GM06990 (cell line): ENCODE data around the gene TRIM67.

ENCODE experiments used
- DNase-seq: peaks from one replicate; pipeline ENCODE4 v3.0.0-alpha.2; 2011; ENCODE audit not compliant: insufficient read length; ENCODE audit errors: extremely low read depth
- H3K27me3 ChIP-seq: replicated peaks from 2 replicates; pipeline ENCODE4 v1.6.0; 2011; ENCODE audit warnings: low read length; ENCODE audit not compliant: control insufficient read depth, insufficient read depth
- H3K36me3 ChIP-seq: 2 replicates; pipeline ENCODE4 v1.5.1; 2011; ENCODE audit warnings: low read length; ENCODE audit not compliant: control insufficient read depth, insufficient read depth
- H3K4me3 ChIP-seq: replicated peaks from 2 replicates; pipeline ENCODE4 v1.5.1; 2011; ENCODE audit warnings: low read depth, mild to moderate bottlenecking, control low read depth, low read length
- CTCF ChIP-seq: IDR thresholded peaks from 2 replicates; pipeline ENCODE4 v1.5.1; 2011; ENCODE audit warnings: low read length, control low read depth, mild to moderate bottlenecking, inconsistent platforms; ENCODE audit not compliant: insufficient read depth, poor library complexity, severe bottlenecking

TRIM67 gene

GRCh38 chr1:231240883-231241735 is 79.3 kb downstream of the TRIM67 start, which contains the start of gene GNPAT:
GNPAT (plus strand) TSS chr1:231241212; CDS start chr1:231241379, 167 bp downstream.
- DNase-seq, result peak; percentile 93
- peaks cover 5% of the 10 kb centered on the region; the same call in 1 of the 2 replicates for H3K36me3 ChIP-seq
- TF ChIP-seq CTCF, result no peak
- peak within 1 kb of the TSS; percentile 83 for H3K4me3 ChIP-seq
- no peaks in the 10 kb centered on the region for H3K27me3 ChIP-seq

- peak overlapping the region; percentile 83 for H3K4me3 ChIP-seq
- TF ChIP-seq CTCF, result peak; percentile 24
- H3K36me3 ChIP-seq, result peaks cover 7% of the 10 kb centered on the region; the same call in 1 of the 2 replicates
- no peak for DNase-seq
- no peaks in the 10 kb centered on the region for H3K27me3 ChIP-seq
Measured at GRCh38 chr1:231241750-231242149, 79.9 kb downstream of the TRIM67 start.

- DNase-seq, result no peak
- TF ChIP-seq CTCF, result no peak
- peaks cover 7% of the 10 kb centered on the region; the same call in 1 of the 2 replicates for H3K36me3 ChIP-seq
- H3K4me3 ChIP-seq, result peak overlapping the region; percentile 83
- no peaks in the 10 kb centered on the region for H3K27me3 ChIP-seq
Measured at GRCh38 chr1:231242516-231243198, 80.8 kb downstream of the TRIM67 start.

- TF ChIP-seq CTCF, result no peak
- Histone ChIP-seq H3K4me3 (no peak overlapping the region), H3K36me3 (peaks cover 9% of the 10 kb centered on the region), H3K27me3 (no peaks in the 10 kb centered on the region)
- DNase-seq, result no peak
Measured at GRCh38 chr1:231248778-231249177, 86.9 kb downstream of the TRIM67 start.

GRCh38 chr1:231252336-231252735 is 90.5 kb downstream of the TRIM67 start:
- Histone ChIP-seq H3K36me3 (peaks cover 8% of the 10 kb centered on the region), H3K4me3 (no peak overlapping the region), H3K27me3 (no peaks in the 10 kb centered on the region)
- DNase-seq, result no peak
- TF ChIP-seq CTCF, result no peak
